Osteoblast (primary cell): ENCODE measurements around the gene OR2T27. TPM values are rescaled to one million over a fixed set of nuclear protein-coding genes. Genes with fewer than 3 reads are reported as not detected.

ENCODE experiments used
- DNase-seq: peaks from one replicate; pipeline ENCODE4 v3.0.0; 2011; ENCODE audit warnings: low spot score, mixed read lengths; ENCODE audit not compliant: insufficient read length; ENCODE audit errors: missing footprints
- H2AFZ ChIP-seq: 2 replicates; pipeline ENCODE4 v1.6.0; 2011; ENCODE audit warnings: mild to moderate bottlenecking, low read length
- H3K27ac ChIP-seq: 2 replicates; pipeline ENCODE4 v1.5.1; 2011; ENCODE audit warnings: mild to moderate bottlenecking, low read depth, low read length, moderate library complexity
- H3K27me3 ChIP-seq: 2 replicates; pipeline ENCODE4 v1.6.0; 2012; ENCODE audit warnings: mild to moderate bottlenecking, control low read depth, inconsistent platforms, low read length, moderate library complexity; ENCODE audit not compliant: insufficient read depth
- H3K36me3 ChIP-seq: 2 replicates; pipeline ENCODE4 v1.5.1; 2011; ENCODE audit warnings: mild to moderate bottlenecking, low read length, control low read depth, moderate library complexity; ENCODE audit not compliant: insufficient read depth
- H3K4me1 ChIP-seq: 2 replicates; pipeline ENCODE4 v1.5.1; 2011; ENCODE audit warnings: mild to moderate bottlenecking, low read length, control low read depth, moderate library complexity; ENCODE audit not compliant: insufficient read depth
- H3K4me2 ChIP-seq: 2 replicates; pipeline ENCODE4 v1.6.0; 2011; ENCODE audit warnings: mild to moderate bottlenecking, low read length; ENCODE audit not compliant: insufficient read depth
- H3K4me3 ChIP-seq: fragments of 200-600 bp; sonication (generic); 3 replicates; pipeline ENCODE4 v1.5.1; 2012; ENCODE audit warnings: mild to moderate bottlenecking, low read length, inconsistent platforms; ENCODE audit not compliant: insufficient read depth
- H3K79me2 ChIP-seq: 2 replicates; pipeline ENCODE4 v1.6.0; 2012; ENCODE audit warnings: mild to moderate bottlenecking, low read length, control low read depth, inconsistent platforms; ENCODE audit not compliant: insufficient read depth
- H3K9me3 ChIP-seq: 2 replicates; pipeline ENCODE4 v1.5.1; 2011; ENCODE audit warnings: low read depth, low read length, control low read depth
- H4K20me1 ChIP-seq: 2 replicates; pipeline ENCODE4 v1.6.0; 2012; ENCODE audit warnings: mild to moderate bottlenecking, low read length, control low read depth; ENCODE audit not compliant: insufficient read depth
- CTCF ChIP-seq: IDR thresholded peaks from 2 replicates; pipeline ENCODE4 v1.5.1; 2011; ENCODE audit warnings: mild to moderate bottlenecking, low read depth, low read length, moderate library complexity; ENCODE audit errors: extremely low read depth
- total RNA-seq: library from RNA; depleted of rRNA; stranded (reverse); fragments of >200 nt; gene quantifications from 2 replicates; pipeline ENCODE4 v1.2.3, GENCODE V29; 2012

OR2T27 gene
- total RNA-seq, 1 donor, result not detected

- peak; percentile 56 for TF ChIP-seq CTCF
- H3K4me3 ChIP-seq, result no peak overlapping the region
- no peaks in the 10 kb centered on the region for H3K4me1 ChIP-seq
- no peaks in the 10 kb centered on the region for H3K27me3 ChIP-seq
- no peaks in the 10 kb centered on the region for H3K36me3 ChIP-seq
- no peak overlapping the region for H3K27ac ChIP-seq
- no peaks in the 10 kb centered on the region for H3K9me3 ChIP-seq
- H4K20me1 ChIP-seq, result no peaks in the 10 kb centered on the region
- no peak overlapping the region for H2AFZ ChIP-seq
- H3K4me2 ChIP-seq, result no peak overlapping the region
- peak; percentile 60 for DNase-seq
- H3K79me2 ChIP-seq, result no peaks in the 10 kb centered on the region
Observed at GRCh38 chr1:248622570-248623001, 32.7 kb downstream of the OR2T27 start.

- Histone ChIP-seq H3K4me2 (no peak overlapping the region), H3K36me3 (no peaks in the 10 kb centered on the region), H3K4me3 (no peak overlapping the region), H3K9me3 (no peaks in the 10 kb centered on the region), H2AFZ (no peak overlapping the region), H3K27ac (no peak overlapping the region), H3K79me2 (no peaks in the 10 kb centered on the region), H3K27me3 (no peaks in the 10 kb centered on the region), H4K20me1 (no peaks in the 10 kb centered on the region), H3K4me1 (no peaks in the 10 kb centered on the region)
- no peak for TF ChIP-seq CTCF
- DNase-seq, result no peak
Observed at GRCh38 chr1:248621770-248622169, 33.6 kb downstream of the OR2T27 start.

- no peaks in the 10 kb centered on the region for H3K27me3 ChIP-seq
- no peaks in the 10 kb centered on the region for H3K9me3 ChIP-seq
- no peak overlapping the region for H3K4me2 ChIP-seq
- no peak overlapping the region for H2AFZ ChIP-seq
- no peaks in the 10 kb centered on the region for H3K79me2 ChIP-seq
- H3K36me3 ChIP-seq, result no peaks in the 10 kb centered on the region
- H3K4me1 ChIP-seq, result no peaks in the 10 kb centered on the region
- peak; percentile 51 for DNase-seq
- peak; percentile 66 for TF ChIP-seq CTCF
- H3K4me3 ChIP-seq, result no peak overlapping the region
- H4K20me1 ChIP-seq, result no peaks in the 10 kb centered on the region
- no peak overlapping the region for H3K27ac ChIP-seq
Observed at GRCh38 chr1:248618878-248619277, 36.5 kb downstream of the OR2T27 start.

- H3K9me3 ChIP-seq, result no peaks in the 10 kb centered on the region
- no peak overlapping the region for H3K27ac ChIP-seq
- H2AFZ ChIP-seq, result no peak overlapping the region
- DNase-seq, result no peak
- no peaks in the 10 kb centered on the region for H3K4me1 ChIP-seq
- H3K79me2 ChIP-seq, result no peaks in the 10 kb centered on the region
- no peak for TF ChIP-seq CTCF
- H3K4me3 ChIP-seq, result no peak overlapping the region
- H4K20me1 ChIP-seq, result no peaks in the 10 kb centered on the region
- H3K4me2 ChIP-seq, result no peak overlapping the region
- no peaks in the 10 kb centered on the region for H3K27me3 ChIP-seq
- no peaks in the 10 kb centered on the region for H3K36me3 ChIP-seq
Observed at GRCh38 chr1:248618119-248618518, 37.2 kb downstream of the OR2T27 start.
